Bone marrow (tissue), 2 donors: ENCODE measurements around the gene PRMT3.
A peak's percentile ranks its signal among the peaks of the same experiment; 100 is the strongest.
"Not testable (repeated sequence)": the region's sequence is repeated elsewhere in the genome, so short reads cannot be mapped to it uniquely, and the experiment has no call there.

Experiments
- DNase-seq, 2 donors: peaks; one replicate each; lab custom pipeline; 2025; lab: John Stamatoyannopoulos, UW

Gene PRMT3

DNA sequence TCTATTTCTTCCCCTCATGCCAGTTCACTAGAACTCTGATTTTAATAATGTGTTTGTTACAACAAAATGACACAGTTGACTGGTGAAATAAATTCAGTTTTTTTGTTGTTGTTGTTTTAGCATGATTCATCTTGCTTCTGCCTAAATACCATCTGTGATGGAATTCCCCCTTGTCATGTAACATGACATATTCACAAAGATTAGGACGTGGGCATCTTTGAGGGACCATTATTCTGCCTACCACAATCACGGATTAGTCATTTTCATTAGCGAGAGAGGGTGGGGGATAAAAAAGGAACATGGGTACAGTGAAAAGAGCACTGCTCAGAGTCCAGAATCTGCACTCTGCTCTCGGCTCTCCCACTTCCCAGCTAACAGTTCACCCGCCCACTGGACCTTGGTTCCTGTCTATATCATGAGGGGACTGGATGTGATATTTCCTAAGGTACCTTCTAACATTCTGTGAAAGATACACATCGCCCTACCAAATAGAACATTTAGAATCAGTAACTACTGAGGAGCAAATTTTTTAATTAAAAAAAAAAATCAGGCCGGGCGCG lies 12.7 kb upstream of the PRMT3 start:
- DNase-seq: no peak

DNA sequence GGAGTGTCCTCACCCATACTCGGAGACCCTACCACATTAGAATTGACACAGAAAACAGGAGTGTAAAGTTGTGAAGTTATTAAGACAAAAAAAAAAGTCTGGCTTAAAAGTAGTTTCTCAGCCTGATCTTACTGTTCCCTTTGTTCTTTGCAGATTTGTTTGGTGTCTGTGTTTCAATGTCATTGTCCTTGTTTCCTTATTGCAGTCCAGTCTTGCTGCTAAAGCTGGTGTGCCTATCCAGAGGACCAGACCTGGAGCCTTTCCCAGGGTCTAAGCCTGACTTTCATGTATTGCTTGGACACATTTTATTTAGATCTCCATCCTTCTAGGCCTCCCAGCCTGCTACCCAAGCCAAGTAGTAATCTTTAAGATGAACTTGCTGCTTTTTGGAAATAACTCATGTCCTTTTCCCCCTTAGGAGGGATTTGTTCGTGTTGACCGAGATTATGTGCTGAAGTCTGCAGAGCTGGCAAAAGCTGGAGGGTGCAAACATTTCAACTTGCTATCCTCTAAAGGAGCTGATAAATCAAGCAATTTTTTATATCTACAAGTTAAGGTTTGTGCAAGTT lies 11.3 kb upstream of the PRMT3 start:
- DNase-seq: no peak

DNA sequence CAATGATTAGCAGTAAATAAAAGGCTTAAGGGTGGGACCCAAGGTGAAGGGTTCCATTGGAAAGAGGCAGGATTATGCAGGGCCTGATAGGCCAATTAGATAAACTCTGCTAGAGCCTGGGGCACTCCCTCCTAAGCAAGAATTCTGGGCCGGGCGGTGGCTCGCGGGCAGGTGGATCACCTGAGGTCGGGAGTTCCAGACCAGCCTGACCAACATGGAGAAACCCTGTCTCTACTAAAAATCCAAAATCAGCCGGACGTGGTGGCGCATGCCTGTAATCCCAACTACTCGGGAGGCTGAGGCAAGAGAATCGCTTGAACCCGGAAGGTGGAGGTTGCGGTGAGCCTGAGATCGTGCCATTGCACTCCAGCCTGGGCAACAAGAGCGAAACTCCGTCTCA lies 1.5 kb upstream of the PRMT3 start:
- DNase-seq: not testable (repeated sequence)

DNA sequence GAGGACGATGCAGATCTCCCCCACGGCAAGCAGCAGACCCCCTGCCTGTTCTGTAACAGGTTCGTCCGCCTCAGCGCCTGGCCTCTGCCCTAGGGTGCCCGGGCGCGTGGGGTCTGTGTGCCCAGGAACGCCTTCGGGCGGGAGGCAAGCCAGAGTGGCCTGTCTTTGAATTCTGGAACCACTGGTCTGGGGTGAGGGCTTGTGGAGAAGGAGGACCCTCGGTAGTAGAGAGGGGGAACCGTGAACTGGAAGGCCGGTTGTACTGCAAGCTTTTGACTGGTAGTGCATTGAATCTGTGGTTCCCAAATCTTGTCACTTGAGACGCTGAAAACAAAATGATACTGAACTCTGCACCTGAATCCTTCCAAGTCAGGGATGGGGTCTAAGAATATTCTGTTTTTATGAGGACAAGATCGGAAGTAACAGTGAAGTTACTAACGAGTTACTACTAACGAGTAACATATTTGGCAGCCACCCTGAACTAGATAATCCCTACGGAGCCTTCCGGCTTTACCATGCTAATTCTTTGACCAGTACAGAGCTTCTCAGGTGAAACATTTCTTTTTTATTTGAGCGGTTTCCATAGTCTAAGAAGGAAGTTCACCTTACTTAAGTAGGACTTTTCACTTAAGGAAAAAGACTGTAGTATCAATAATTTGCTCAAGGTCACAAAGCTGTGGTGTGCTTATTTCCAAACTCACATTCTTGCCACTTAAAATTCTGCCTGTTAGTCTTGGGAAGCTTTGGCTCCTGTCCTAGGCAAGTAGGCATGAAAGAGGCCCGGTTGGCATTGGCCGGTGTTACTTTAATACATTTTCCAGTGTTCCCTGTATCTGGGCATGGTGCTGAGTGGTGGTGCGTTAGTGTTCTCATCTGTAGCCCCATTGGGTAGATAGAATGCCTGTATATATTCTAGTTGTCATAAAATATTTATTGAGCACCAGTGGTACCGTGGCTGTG lies 860 bp downstream of the PRMT3 start:
- peak in 1 of 2 donors; percentile 36 for DNase-seq

DNA sequence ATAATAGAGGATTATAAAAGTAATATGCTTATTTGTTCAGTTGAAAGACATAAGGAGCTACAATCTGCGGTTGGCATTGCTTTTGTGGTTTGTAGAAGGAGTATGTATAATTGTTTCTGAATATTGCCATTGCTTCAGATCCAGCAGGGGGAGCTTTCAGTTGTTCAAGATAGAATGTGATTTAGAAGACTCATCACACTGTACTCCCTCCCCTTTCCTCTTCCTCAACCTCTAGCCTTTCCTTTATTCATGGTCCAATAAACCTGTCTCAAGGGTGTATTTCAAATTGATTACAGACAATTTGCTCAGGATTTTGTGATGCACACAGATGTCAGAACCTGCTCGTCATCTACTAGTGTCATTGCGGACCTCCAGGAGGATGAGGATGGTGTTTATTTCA lies 9.8 kb downstream of the PRMT3 start:
- peak in 1 of 2 donors; percentile 74 for DNase-seq

DNA sequence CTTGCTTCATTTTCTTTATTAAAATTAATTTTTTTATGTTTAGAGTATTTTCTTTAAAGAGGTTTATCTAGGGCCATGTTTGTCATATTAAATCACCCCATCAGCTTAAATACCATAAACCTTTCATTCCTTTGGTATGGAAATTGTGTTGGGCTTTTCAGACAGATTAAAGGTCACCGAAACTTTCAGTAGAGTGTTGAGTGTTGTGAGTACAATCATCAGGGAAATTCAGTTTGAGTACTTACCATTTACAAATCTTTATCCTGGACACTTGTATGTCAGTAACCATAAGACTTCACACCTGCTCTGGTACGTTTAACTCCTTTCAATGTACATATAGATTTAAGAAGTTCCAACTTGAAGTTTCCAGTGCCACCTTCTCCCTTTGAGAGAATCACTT lies 12.0 kb downstream of the PRMT3 start:
- no peak for DNase-seq

DNA sequence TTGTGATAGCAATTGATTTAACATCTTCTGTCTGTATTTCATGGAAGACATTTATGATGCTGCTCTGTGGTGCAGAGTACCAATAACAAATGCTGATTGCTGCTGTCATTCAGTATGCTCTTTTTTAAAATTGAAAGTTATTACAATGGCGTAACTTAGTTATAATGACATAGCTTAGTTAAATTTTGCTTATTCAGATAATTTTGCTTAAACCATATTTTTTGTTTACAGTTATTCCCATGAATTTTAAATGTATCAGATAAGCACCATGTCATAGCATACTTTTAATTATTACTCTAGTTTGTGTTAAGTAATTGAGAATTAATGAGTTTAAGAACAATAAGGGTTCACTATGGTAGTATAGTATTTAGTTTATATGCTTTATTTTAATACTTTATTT lies 15.5 kb downstream of the PRMT3 start:
- no peak for DNase-seq

DNA sequence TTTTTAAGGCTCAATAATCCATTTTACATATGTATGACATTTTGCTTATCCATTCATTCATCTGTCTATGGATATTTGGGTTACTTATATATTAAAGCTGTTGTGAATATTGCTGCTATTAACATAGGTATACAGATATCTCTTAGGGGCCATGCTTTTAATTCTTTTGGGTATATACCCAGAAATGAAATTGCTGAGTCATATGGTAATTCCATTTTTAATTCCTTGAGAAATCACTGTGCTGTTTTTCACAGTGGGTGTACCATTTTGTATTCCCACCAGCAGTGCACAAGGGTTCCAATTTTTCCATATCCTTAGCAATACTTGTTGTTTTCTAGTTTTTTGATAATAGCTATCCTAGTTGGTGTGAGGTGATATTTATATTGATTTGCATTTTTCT lies 19.0 kb downstream of the PRMT3 start:
- no peak for DNase-seq

DNA sequence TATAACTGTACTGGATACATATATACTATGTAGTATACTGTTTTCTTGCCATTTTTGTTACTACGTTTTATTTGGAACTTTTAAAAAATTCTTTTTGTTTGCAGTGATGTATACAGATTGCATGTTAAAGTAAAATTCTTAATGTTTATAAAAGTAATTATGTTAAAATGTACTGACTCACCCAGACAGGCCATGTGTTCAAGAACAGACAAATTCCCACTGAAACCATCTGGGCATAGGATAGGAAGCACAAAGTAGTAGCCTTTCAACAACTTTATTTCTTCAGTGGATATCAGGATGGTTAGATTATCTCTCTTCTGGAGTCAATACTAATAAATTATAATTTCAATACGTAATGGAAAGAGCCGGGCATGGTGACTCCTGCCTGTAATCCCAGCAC lies 19.8 kb downstream of the PRMT3 start:
- no peak for DNase-seq

DNA sequence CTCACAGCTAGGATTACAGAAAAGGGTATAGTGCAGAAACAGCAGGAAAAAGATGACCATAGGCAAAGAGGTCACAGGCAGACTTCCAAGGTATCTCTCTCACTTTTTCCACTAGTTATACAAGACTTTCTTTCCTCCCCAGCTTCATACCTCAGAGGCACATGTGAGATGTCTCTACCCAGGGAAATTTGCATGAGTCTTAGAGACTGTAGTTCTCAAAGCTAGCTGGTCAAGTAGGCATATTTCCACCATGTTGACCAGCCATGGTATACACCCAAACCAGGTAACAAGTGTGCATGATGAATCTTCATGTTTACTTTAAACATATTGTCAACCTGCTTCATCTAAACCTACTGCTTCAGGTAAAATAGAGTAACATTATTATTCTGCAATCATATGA lies 27.9 kb downstream of the PRMT3 start:
- no peak for DNase-seq

DNA sequence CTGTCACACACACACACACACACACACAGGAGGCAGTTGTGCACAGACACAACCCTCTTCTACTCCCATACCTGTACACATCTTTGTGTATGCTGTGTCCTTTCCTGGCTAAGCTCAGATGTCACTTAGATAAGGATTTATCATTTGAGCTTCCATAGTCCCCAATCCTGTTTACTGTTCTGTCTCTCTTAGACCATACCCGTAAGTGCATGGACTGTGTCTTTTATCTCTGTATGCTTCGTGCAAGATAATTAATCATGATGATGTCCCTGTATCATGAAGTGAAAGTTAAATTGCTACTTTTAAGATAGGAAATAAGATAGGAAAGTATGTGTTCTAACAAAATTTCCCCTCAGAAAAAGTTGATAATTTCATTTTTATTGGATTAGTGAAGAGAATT lies 30.3 kb downstream of the PRMT3 start:
- DNase-seq: no peak

DNA sequence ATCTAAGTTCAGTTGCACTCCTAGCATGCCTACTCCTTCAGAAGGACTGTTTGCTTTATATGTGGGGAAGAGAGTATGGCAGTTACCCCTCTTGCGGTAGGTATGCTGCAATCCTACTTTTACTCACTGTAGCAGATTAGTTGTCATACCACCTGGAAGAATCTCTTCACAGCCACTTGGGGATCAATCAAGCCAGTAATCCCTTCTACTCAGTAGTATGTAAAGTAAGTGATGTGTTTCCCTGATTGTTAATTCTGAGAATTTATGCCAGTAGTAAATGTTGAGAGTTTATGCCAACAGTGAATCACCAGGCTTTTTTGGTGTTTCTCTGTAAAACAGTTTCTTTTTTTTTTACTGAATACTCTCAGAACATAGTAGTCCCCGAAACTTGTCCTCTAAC lies 34.4 kb downstream of the PRMT3 start:
- DNase-seq: no peak

DNA sequence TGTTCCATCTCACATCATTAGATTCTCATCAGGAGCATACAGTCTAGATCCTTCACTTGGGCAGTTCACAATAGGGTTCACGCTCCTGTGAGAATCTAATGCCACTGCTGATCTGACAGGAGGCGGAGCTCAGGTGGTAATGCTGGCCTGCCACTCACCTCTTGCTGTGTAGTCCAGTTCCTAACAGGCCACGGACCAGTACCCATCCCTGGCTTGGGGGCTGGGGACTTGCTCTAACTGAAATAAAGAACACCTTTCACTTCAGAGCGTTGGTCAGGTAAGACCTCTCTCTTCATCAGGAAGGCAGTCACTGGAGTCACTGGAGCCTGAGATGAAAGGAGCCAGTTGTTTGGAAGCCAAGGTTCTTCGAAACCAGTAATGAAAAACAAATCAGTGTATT lies 41.7 kb downstream of the PRMT3 start:
- DNase-seq: no peak

DNA sequence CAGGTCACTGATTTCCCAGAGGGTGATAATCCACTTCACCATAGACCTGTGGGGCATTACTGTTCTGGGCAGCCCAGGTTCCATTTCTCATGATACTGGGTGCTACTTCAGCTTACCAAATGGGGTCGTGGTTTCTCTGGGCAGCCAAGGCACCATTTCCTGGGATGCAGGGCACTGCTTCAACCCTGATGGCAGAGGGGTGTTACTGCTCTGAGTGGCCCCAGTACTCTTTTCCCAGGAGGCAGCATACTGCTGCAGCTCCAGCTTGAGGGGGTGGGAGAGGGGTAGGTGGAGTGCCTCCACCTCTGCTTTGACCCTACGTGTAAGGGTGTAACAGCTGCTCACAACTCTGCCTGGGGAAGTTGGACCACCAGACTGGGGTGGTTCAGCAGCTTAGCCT lies 51.1 kb downstream of the PRMT3 start:
- DNase-seq: no peak

DNA sequence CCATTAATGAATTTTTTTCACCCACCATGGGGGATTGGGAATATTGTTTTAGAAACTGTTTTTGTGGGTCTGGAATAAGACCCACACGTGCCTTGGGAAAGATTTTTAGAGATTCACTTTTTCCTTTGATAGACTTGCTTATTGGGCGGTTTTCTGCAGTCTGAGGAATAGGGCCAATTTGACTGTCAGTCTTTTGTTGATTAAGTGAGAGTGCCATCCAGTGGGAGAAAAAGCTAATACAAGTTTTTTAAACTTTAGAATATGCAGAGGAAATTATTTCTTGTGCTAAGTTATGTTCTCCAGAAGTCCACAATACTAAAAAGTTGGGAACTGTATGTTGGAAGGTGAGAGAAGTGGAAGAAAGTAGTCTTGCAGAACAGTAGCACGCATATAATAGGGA lies 56.1 kb downstream of the PRMT3 start:
- DNase-seq: no peak

DNA sequence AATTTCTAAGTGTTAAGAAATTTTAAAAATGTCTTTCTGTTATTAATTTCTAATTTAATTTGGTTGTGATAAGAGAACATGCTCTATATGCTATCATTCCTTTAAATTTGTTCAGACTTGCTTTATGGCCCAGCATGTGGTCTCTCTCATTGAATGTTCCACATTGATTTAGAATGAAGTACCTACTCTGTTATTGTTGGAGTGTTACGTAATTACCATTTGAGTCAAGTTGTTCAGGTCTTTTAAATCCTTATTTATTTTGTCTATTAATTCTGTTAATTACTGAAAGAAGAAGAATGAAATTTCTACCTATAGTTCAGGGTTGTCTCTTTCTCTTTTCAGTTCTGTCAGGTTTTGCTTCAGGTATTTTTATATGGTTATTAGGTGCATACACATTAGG lies 57.0 kb downstream of the PRMT3 start:
- no peak for DNase-seq

DNA sequence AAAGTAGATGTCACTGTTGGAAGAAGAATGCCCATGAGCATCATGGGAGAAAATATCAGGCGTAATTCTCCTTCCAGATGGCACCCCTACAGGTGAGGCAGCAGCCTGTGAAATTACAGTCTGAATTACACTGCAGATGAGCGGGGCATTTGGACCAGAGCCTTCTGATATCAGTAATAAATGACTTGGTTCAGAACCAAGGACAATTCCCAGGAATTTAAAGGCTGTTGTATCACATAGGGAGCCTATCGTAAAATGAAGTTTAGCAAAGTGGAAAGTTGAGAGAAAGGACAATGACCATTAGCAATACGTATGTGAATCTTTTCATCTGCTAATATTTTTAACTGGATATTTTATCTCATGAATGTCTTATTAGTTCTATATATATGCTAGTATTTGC lies 61.3 kb downstream of the PRMT3 start:
- no peak for DNase-seq

DNA sequence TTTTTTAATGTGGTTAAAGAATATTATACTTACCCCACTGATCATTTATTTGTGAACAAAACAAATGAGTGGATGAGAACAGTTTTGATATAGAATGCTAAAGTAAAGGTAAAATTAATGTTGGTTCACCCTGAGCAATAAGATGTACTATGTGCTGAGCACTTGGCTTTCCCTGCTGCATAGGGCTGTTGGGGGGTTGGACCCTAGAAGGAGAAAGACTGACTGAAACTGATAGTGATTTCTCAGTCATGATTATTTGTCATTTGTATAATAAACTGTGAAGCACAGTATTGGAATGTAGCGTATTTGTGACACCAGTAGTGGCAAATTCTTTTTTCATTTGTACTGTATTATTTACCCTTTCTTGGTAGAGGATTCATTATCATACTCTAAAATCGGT lies 63.3 kb downstream of the PRMT3 start:
- no peak for DNase-seq

DNA sequence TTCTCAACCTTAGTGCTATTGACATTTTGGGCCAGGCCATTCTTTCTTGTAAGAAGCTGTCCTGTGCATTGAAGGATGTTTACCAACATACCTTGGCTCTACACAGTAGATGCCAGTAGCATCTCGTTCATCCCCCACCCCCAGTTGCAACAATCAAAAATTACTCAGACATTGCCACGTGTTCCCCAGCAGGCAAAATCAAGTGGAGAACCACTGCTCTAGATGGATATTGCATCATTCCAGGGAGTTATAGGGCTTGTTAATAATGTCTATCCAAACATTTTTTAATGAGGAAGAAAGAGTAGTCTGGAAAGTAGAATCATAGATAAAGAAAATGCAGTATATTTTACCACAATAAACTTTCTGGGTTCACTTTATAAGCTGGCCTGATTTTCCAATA lies 64.1 kb downstream of the PRMT3 start:
- no peak for DNase-seq

DNA sequence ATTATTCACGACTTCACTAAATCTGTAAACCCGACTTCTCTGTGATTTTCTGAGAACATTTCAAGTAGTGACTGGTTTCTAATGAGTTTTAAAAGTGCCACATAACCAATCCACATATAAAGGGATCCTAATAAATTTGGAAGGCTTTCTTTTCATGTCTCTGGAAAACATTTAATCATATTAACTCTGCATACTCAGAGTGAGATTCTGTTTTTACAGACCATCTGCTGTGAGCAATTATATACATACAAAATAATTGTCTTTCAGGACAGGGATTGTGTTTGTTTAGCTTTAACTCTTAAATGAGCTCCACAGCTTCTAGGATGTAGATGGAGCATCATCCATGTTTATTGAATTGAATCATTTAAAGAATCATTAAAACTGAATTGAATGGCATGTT lies 65.1 kb downstream of the PRMT3 start:
- no peak for DNase-seq

DNA sequence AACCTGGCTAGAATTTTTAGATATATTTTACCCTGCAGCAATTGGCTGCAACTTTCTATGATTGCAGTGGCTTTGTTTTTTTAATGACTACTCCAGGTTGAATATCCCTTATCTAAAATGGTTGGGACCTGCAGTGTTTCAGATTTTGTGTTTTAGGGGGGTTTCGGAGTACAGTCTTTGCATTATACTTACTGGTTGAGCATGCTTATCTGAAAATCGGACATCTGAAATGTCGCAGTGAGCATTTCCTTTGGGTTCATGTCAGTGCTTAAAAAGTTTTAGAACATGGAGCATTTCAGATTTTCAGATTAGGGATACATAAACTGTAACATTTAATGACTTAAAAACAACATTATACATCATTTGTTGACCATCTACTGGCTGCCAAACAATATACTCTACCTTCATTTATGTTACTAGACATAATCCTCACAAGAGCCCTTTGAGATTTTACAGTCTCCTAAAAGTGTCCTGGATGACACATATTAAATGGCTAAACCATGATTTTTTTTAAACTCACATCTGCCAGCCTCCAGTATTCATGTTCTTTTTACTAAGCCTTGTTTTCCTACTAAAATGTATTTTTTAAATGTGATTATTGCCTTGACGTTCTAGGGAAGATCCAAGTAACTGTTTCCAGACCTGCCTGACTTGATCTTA lies 66.3 kb downstream of the PRMT3 start:
- no peak for DNase-seq

DNA sequence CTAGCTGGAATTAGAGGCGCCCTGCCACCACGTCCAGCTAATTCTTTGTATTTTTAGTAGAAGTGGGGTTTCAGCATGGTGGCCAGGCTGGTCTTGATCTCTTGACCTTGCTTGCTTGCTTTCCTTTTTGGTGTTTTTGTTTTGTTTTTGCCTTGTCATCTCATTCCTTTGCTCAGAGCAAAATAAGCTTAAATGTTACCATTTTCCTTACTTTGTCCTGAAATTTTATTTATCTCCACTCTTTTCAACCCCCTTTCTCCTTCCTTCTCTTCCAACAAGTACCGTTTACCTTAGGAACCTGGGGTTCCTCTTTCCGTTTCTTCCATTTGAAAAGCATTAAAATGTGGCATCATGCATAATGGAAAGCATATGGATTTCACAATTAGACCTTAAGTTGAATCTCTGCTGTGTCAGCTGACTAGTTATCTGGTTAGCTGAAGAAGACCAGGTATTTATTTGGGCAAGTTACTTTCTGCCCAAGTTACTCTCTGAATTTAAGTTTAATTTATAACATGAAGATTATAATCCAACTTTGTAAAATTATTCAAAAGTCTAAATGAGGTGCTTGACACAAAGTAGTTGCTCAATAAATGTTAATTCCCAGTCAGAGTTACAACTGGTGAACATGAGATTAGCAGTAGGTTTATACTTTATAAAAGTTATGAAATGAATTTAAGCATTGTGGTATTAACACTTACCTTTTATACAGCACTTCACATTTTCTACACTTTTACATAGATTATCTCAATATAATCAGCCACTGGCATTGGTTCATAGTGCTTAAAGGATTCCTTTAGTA lies 69.7 kb downstream of the PRMT3 start:
- DNase-seq: no peak
